ENCODE results near the gene SRSF4. TPM values are rescaled to one million over a fixed set of nuclear protein-coding genes. Genes with fewer than 3 reads are reported as not detected.

Gene SRSF4
- total and polyA plus RNA-seq, 11 donors, result 40.4 to 54.6 (median 49.0) TPM

DNA sequence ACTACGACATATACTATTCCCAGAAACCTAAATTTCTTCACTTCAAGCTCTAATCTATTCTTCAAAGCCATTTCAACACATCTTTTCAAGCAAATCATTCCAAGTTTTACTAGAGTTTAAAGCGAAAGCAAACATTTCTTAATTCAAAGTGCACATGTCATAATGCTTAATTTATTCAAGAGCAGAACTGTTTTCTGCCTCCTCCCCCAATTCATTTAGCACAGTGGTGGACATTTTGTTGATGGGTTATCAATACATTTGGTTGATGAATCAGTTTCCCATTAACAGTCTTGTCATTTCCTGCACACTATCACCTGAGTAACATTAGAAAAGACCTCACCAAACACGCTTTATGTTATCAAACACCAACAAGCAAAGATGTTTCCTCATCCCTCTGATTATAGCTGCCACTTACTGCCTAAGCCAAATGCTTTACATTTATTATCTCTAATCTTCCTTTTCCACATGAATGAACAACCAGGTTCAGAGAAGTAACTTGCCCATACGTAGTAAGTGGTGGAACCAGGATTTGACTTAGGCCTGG lies 2.0 kb downstream of the SRSF4 start:
- Histone ChIP-seq H3K27me3 (no peaks in the 10 kb centered on the region), H3K4me3 (peak overlapping the region in 11 of 12 donors; percentile 81 to 100 (median 98)), H3K9me3 (no peaks in the 10 kb centered on the region), H3K4me1 (peaks cover 11 to 61% (median 55%) of the 10 kb centered on the region in 12 donors), H3K36me3 (peaks cover 0 to 17% (median 10%) of the 10 kb centered on the region in 9 donors), H3K27ac (peak overlapping the region in 7 of 12 donors; percentile 99 to 100 (median 100))
- intact Hi-C loops (cut with DNase I), result loop anchor here in 5 of 10 donors (2.0 to 10.0 kb wide), 6 partner anchors 55 to 537 kb away; partner anchors contain the start of genes TMEM200B (in 3 of the 5), TAF12 (in 1 of the 5) and YTHDF2 (in 1 of the 5)
- ATAC-seq (no peak), DNase-seq (no peak)
- TF ChIP-seq, protein P1, sequence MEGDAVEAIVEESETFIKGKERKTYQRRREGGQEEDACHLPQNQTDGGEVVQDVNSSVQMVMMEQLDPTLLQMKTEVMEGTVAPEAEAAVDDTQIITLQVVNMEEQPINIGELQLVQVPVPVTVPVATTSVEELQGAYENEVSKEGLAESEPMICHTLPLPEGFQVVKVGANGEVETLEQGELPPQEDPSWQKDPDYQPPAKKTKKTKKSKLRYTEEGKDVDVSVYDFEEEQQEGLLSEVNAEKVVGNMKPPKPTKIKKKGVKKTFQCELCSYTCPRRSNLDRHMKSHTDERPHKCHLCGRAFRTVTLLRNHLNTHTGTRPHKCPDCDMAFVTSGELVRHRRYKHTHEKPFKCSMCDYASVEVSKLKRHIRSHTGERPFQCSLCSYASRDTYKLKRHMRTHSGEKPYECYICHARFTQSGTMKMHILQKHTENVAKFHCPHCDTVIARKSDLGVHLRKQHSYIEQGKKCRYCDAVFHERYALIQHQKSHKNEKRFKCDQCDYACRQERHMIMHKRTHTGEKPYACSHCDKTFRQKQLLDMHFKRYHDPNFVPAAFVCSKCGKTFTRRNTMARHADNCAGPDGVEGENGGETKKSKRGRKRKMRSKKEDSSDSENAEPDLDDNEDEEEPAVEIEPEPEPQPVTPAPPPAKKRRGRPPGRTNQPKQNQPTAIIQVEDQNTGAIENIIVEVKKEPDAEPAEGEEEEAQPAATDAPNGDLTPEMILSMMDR (IDR thresholded peaks at IDR 0.05), result no peak
- no peak for TF ChIP-seq POLR2A (IDR thresholded peaks at IDR 0.05)
- WGBS, 4 donors, result 11 to 23% (median 15%) methylated on average over 4 of the region's 4 CpGs

DNA sequence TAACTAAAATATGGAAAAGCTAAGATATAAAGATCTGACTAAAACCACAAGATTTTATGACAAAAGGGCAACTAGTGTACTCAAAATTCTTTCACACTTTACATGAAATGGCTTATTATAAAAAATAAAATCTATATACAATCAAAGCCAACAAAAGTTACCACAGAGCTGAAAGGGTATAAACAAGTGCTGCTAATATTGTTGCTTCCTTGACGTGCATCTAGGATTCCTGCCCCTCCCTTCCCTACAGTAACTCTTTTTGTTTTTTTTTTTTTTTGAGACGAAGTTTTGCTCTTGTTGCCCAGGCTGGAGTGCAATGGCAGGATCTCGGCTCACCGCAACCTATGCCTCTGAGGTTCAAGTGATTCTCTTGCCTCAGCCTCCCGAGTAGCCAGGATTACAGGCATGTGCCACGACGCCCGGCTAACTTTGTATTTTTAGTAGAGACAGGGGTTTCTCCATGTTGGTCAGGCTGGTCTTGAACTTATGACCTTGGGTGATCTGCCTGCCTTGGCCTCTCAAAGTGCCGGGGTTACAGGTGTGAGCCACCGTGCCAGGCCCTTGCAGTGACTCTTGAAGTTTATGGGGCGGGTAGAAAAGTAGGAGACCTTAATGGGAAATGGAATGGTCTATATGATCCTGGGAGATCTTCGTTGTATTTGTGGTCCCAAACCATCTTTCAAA lies 4.5 kb downstream of the SRSF4 start:
- H3K27ac ChIP-seq, result peak overlapping the region in 8 of 12 donors; percentile 11 to 64 (median 24)
- intact Hi-C loops (cut with DNase I), result loop anchor here in 2 of 10 donors (2.0 to 10.0 kb wide), 2 partner anchors 44 to 52 kb away; partner anchors contain the start of gene TMEM200B (in 1 of the 2)

DNA sequence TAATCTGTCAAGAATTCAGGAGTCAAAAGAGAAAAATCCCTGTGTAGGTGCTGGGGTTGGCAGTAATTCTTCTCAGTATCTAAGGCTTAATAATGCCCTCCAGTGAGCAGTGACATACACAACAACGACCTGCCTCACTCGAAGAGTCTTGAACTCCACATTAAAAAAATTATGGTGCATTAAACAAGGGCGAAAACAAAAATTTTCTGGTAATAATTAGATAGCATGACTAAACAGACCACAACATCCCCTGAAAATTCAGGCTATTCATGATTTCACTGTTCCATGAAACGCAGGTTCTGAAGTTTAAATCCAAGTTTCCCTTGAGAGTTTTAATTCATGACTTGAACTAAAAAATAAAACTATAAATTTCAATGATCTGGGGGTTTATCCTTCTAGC lies 5.1 kb downstream of the SRSF4 start:
- ATAC-seq, result no peak
- peaks cover 11 to 68% (median 58%) of the 10 kb centered on the region in 12 donors for H3K4me1 ChIP-seq
- no peak overlapping the region for H3K4me3 ChIP-seq
- no peak for TF ChIP-seq POLR2A (IDR thresholded peaks at IDR 0.05)
- TF ChIP-seq, protein P1 (IDR thresholded peaks at IDR 0.05), result no peak
- peaks cover 0 to 24% (median 14%) of the 10 kb centered on the region in 9 donors for H3K36me3 ChIP-seq
- intact Hi-C loops (cut with DNase I), result loop anchor here in 2 of 10 donors (2.0 to 10.0 kb wide), 2 partner anchors 44 to 52 kb away; partner anchors contain the start of gene TMEM200B (in 1 of the 2)
- WGBS, 4 donors, result 30 to 42% (median 33%) methylated on average over 4 of the region's 4 CpGs
- DNase-seq, result no peak
- H3K27ac ChIP-seq, result peak overlapping the region in 5 of 12 donors; percentile 20 to 64 (median 27)
- H3K9me3 ChIP-seq, result no peaks in the 10 kb centered on the region
- H3K27me3 ChIP-seq, result no peaks in the 10 kb centered on the region

More for the DNA sequence above, 4.5 kb downstream of the SRSF4 start:
- no peak for TF ChIP-seq POLR2A (IDR thresholded peaks at IDR 0.05)
- TF ChIP-seq, protein P1 (IDR thresholded peaks at IDR 0.05), result no peak
- H3K4me1 ChIP-seq, result peaks cover 11 to 62% (median 52%) of the 10 kb centered on the region in 12 donors
- peaks cover 0 to 23% (median 14%) of the 10 kb centered on the region in 9 donors for H3K36me3 ChIP-seq
- H3K9me3 ChIP-seq, result no peaks in the 10 kb centered on the region
- H3K27me3 ChIP-seq, result no peaks in the 10 kb centered on the region
- 58 to 72% (median 61%) methylated on average over 12 of the region's 12 CpGs for WGBS, 4 donors
- DNase-seq (no peak), ATAC-seq (no peak)
- H3K4me3 ChIP-seq, result no peak overlapping the region

DNA sequence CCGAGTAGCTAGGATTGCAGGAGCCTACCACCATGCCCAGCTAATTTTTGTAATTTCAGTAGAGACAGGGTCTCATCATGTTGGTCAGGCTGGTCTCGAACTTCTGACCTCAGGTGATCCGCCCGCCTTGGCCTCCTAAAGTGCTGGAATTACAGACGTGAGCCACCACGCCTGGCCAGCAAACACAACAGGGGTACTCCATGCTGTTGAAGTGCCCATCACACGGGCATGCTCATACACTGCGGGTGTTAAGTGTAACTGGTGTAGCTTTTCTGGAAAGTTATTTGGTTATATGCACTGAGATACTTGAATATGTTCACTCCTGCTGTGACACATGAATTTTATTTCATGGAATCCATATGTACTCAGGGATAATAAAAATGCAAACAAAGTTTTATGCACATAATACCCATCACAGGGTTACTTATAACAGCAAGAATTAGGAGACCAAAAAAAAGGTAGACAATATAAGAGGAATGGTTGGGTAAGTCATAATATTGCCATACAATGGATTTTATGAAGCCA lies 9.2 kb downstream of the SRSF4 start:
- TF ChIP-seq POLR2A (IDR thresholded peaks at IDR 0.05), result no peak
- TF ChIP-seq, protein P1 (IDR thresholded peaks at IDR 0.05), result no peak
- Histone ChIP-seq H3K27ac (no peak overlapping the region), H3K4me1 (peaks cover 2 to 67% (median 55%) of the 10 kb centered on the region in 12 donors), H3K9me3 (no peaks in the 10 kb centered on the region), H3K36me3 (peaks cover 0 to 36% (median 9%) of the 10 kb centered on the region in 9 donors), H3K4me3 (no peak overlapping the region), H3K27me3 (no peaks in the 10 kb centered on the region)
- 89 to 95% (median 92%) methylated on average over 8 of the region's 8 CpGs for WGBS, 4 donors
- DNase-seq (no peak), ATAC-seq (no peak)
- intact Hi-C loops (cut with DNase I), result loop anchor here in 2 of 10 donors (5.0 to 10.0 kb wide), 2 partner anchors 35 to 48 kb away; partner anchors contain the start of gene TMEM200B (in 1 of the 2)
